Common myeloid progenitor, CD34-positive (primary cell): ENCODE measurements around the gene LGALS3BP.
A peak's percentile ranks its signal among the peaks of the same experiment; 100 is the strongest.

ENCODE experiments used
- CTCF ChIA-PET: fragments of 350-600 bp; sonication (Branson Sonifier 250); formaldehyde crosslinking; loops from one replicate; lab custom pipeline; 2021; ENCODE audit warnings: antibody characterized with exemption; lab: Charles Lee
- POLR2A ChIA-PET: fragments of 350-600 bp; sonication (Branson Sonifier 250); formaldehyde crosslinking; loops from one replicate; lab custom pipeline; 2021; ENCODE audit warnings: antibody characterized with exemption; lab: Charles Lee
- DNase-seq, 3 donors: peaks; one replicate each; pipeline versions ENCODE4 v3.0.0 to v3.0.0-alpha.2; 2013
- H3K27ac ChIP-seq, 2 experiments: 1 replicate in 1 of 2; 2 replicates in 1 of 2; pipeline ENCODE4 v1.7.0; 2013; ENCODE audit warnings: inconsistent platforms in 2 of 2, low read length in 2 of 2, mild to moderate bottlenecking in 2 of 2, low read depth in 1 of 2, moderate library complexity in 1 of 2; ENCODE audit not compliant: severe bottlenecking in 2 of 2, insufficient read depth in 1 of 2, poor library complexity in 1 of 2
- H3K27me3 ChIP-seq, 5 experiments: replicated peaks in 2 of 5; 1 replicate in 3 of 5; 2 replicates in 2 of 5; pipeline versions ENCODE4 v1.6.1 to v1.7.0; 2013; ENCODE audit warnings: low read length in 4 of 5, mild to moderate bottlenecking in 2 of 5, moderate library complexity in 2 of 5, inconsistent platforms in 1 of 5; ENCODE audit not compliant: insufficient read depth in 5 of 5, control insufficient read depth in 4 of 5
- H3K36me3 ChIP-seq, 4 experiments: 1 replicate in 2 of 4; 2 replicates in 2 of 4; pipeline versions ENCODE4 v1.6.1 to v1.7.0; 2013; ENCODE audit warnings: low read length in 3 of 4, control low read depth in 1 of 4, mild to moderate bottlenecking in 1 of 4; ENCODE audit not compliant: control insufficient read depth in 4 of 4, insufficient read depth in 4 of 4
- H3K4me1 ChIP-seq, 4 experiments: 1 replicate in 3 of 4; 2 replicates in 1 of 4; pipeline versions ENCODE4 v1.6.1 to v1.7.1; 2013; ENCODE audit warnings: low read length in 3 of 4, mild to moderate bottlenecking in 3 of 4, control low read depth in 1 of 4, inconsistent platforms in 1 of 4, moderate library complexity in 1 of 4; ENCODE audit not compliant: control insufficient read depth in 4 of 4, insufficient read depth in 4 of 4; ENCODE audit errors: control extremely low read depth in 1 of 4
- H3K4me3 ChIP-seq, 7 experiments: 1 replicate in 4 of 7; 2 replicates in 3 of 7; pipeline versions ENCODE4 v1.5.1 to v1.7.0; 2013; ENCODE audit warnings: mild to moderate bottlenecking in 7 of 7, low read length in 6 of 7, moderate library complexity in 6 of 7, inconsistent platforms in 2 of 7, low read depth in 2 of 7, control low read depth in 1 of 7; ENCODE audit not compliant: insufficient read depth in 4 of 7, control insufficient read depth in 1 of 7; ENCODE audit errors: extremely low read depth in 1 of 7
- H3K9me3 ChIP-seq, 5 experiments: 1 replicate in 4 of 5; 2 replicates in 1 of 5; pipeline versions ENCODE4 v1.6.1 to v1.7.1; 2013; ENCODE audit warnings: low read length in 4 of 5, mild to moderate bottlenecking in 2 of 5, inconsistent platforms in 1 of 5, low read depth in 1 of 5, moderate library complexity in 1 of 5; ENCODE audit not compliant: control insufficient read depth in 4 of 5, insufficient read depth in 2 of 5; ENCODE audit errors: control extremely low read depth in 1 of 5
- WGBS: methylation state at CpG from one replicate; pipeline ENCODE4 v1.1.5; 2013; ENCODE audit not compliant: insufficient coverage; 5-methylcytosine and 5-hydroxymethylcytosine counted together

Gene LGALS3BP

GRCh38 chr17:78990349-78991016 lies 10.8 kb upstream of the LGALS3BP start:
- peaks cover 3 to 53% (median 39%) of the 10 kb centered on the region in 4 experiments for H3K36me3 ChIP-seq
- H3K27me3 ChIP-seq, result no peaks in the 10 kb centered on the region
- WGBS, result 96% methylated on average over 29 of the region's 29 CpGs
- no peak overlapping the region for H3K4me3 ChIP-seq
- ChIA-PET POLR2A (no interaction called here), CTCF (interaction anchor here (1.2 to 1.4 kb wide), 2 partner anchors 38 to 50 kb away, joined by 4 read pairs; no protein-coding TSS in a partner anchor)
- H3K4me1 ChIP-seq, result peaks cover 15 to 34% (median 29%) of the 10 kb centered on the region in 4 experiments
- H3K9me3 ChIP-seq, result no peaks in the 10 kb centered on the region
- H3K27ac ChIP-seq, result no peak overlapping the region
- no peak for DNase-seq

GRCh38 chr17:78988152-78988551 lies 8.4 kb upstream of the LGALS3BP start:
- peak in 1 of 3 donors; percentile 60 for DNase-seq
- Histone ChIP-seq H3K4me3 (peak overlapping the region in 1 of 7 experiments; percentile 5), H3K9me3 (no peaks in the 10 kb centered on the region), H3K36me3 (peaks cover 3 to 30% (median 19%) of the 10 kb centered on the region in 4 experiments), H3K27ac (no peak overlapping the region), H3K27me3 (no peaks in the 10 kb centered on the region), H3K4me1 (peaks cover 15 to 32% (median 29%) of the 10 kb centered on the region in 4 experiments)
- CTCF ChIA-PET, result interaction anchor here (1.7 to 2.3 kb wide), 2 partner anchors 8 to 16 kb away, joined by 4 to 5 read pairs; no protein-coding TSS in a partner anchor
- 50% methylated on average over 4 of the region's 6 CpGs for WGBS
- POLR2A ChIA-PET, result interaction anchor here (0.6 kb wide), 1 partner anchor 654 kb away, joined by 5 read pairs; no protein-coding TSS in a partner anchor

- ChIA-PET POLR2A (no interaction called here), CTCF (interaction anchor here (0.6 to 2.3 kb wide), 7 partner anchors 9 to 730 kb away, joined by 3 to 5 read pairs (median 3); no protein-coding TSS in a partner anchor)
- peak overlapping the region in 6 of 7 experiments; percentile 36 to 72 (median 58) for H3K4me3 ChIP-seq
- peak; percentile 47 to 51 (median 51) for DNase-seq
- H3K9me3 ChIP-seq, result no peaks in the 10 kb centered on the region
- H3K4me1 ChIP-seq, result peaks cover 15 to 32% (median 29%) of the 10 kb centered on the region in 4 experiments
- H3K27me3 ChIP-seq, result no peaks in the 10 kb centered on the region
- WGBS, result 0% methylated on average over 10 of the region's 15 CpGs
- H3K27ac ChIP-seq, result peak overlapping the region; percentile 10 to 63
- peaks cover under 1 to 17% (median 13%) of the 10 kb centered on the region in 4 experiments for H3K36me3 ChIP-seq
Observed at GRCh38 chr17:78986649-78987328, 7.1 kb upstream of the LGALS3BP start.

- peak overlapping the region in 6 of 7 experiments; percentile 30 to 72 (median 48) for H3K4me3 ChIP-seq
- peak overlapping the region; percentile 10 to 63 for H3K27ac ChIP-seq
- no peaks in the 10 kb centered on the region for H3K27me3 ChIP-seq
- ChIA-PET POLR2A (no interaction called here), CTCF (interaction anchor here (0.6 to 2.3 kb wide), 8 partner anchors 9 to 81 kb away, joined by 3 to 5 read pairs (median 4); no protein-coding TSS in a partner anchor)
- DNase-seq, result peak; percentile 66 to 90 (median 79)
- peaks cover 15 to 32% (median 29%) of the 10 kb centered on the region in 4 experiments for H3K4me1 ChIP-seq
- H3K9me3 ChIP-seq, result no peaks in the 10 kb centered on the region
- WGBS, result 13% methylated on average over 4 of the region's 6 CpGs
- peaks cover 0 to 11% (median 9%) of the 10 kb centered on the region in 4 experiments for H3K36me3 ChIP-seq
Observed at GRCh38 chr17:78986048-78986648, 6.4 kb upstream of the LGALS3BP start.

GRCh38 chr17:78985395-78985794 lies 5.7 kb upstream of the LGALS3BP start:
- ChIA-PET CTCF (interaction anchor here (0.6 to 1.6 kb wide), 4 partner anchors 10 to 80 kb away, joined by 3 to 4 read pairs (median 4); no protein-coding TSS in a partner anchor), POLR2A (no interaction called here)
- Histone ChIP-seq H3K27ac (no peak overlapping the region), H3K9me3 (no peaks in the 10 kb centered on the region), H3K36me3 (peaks cover 0 to 3% (median 3%) of the 10 kb centered on the region in 4 experiments), H3K27me3 (no peaks in the 10 kb centered on the region), H3K4me3 (no peak overlapping the region), H3K4me1 (peaks cover 15 to 32% (median 30%) of the 10 kb centered on the region in 4 experiments)
- no peak for DNase-seq
- no CpG with 5 or more reads among the region's 5 CpGs for WGBS

- DNase-seq, result no peak
- H3K27me3 ChIP-seq, result no peaks in the 10 kb centered on the region
- 97% methylated on average over 16 of the region's 16 CpGs for WGBS
- ChIA-PET POLR2A (no interaction called here), CTCF (interaction anchor here (0.9 to 1.8 kb wide), 4 partner anchors 10 to 115 kb away, joined by 3 to 6 read pairs (median 5); no protein-coding TSS in a partner anchor)
- H3K4me1 ChIP-seq, result peaks cover 3 to 20% (median 19%) of the 10 kb centered on the region in 4 experiments
- no peak overlapping the region for H3K27ac ChIP-seq
- no peaks in the 10 kb centered on the region for H3K36me3 ChIP-seq
- H3K4me3 ChIP-seq, result no peak overlapping the region
- no peaks in the 10 kb centered on the region for H3K9me3 ChIP-seq
Observed at GRCh38 chr17:78981010-78981888, 1.5 kb upstream of the LGALS3BP start.
